Measurements from ENCODE around the gene TMEM164. TPM values are rescaled to one million over a fixed set of nuclear protein-coding genes. Genes with fewer than 3 reads are reported as not detected.
A peak's percentile ranks its signal among the peaks of the same experiment; 100 is the strongest.
"Not testable (repeated sequence)": the region's sequence is repeated elsewhere in the genome, so short reads cannot be mapped to it uniquely, and the experiment has no call there.

The TMEM164 gene
- polyA plus RNA-seq, 1 donor, result 44.6 TPM

- no peak for DNase-seq
- no peaks in the 10 kb centered on the region for H3K27me3 ChIP-seq (ENCODE audit: control insufficient read depth, insufficient read depth, low read length)
- no peaks in the 10 kb centered on the region for H3K4me1 ChIP-seq (ENCODE audit: control insufficient read depth, insufficient read depth, low read length)
- H3K27ac ChIP-seq (ENCODE audit: low read length), result no peak overlapping the region
- H3K9me3 ChIP-seq (ENCODE audit: control insufficient read depth, low read depth, low read length), result no peaks in the 10 kb centered on the region
- WGBS (ENCODE audit: insufficient coverage, low lambda C conversion rate), result no CpG with 5 or more reads among the region's 1 CpG
- no peaks in the 10 kb centered on the region for H3K36me3 ChIP-seq (ENCODE audit: control insufficient read depth, insufficient read depth, low read length)
- H3K4me3 ChIP-seq (ENCODE audit: low read length), result no peak overlapping the region
Measured at GRCh38 chrX:109974906-109975655, 27.8 kb upstream of the TMEM164 start.

GRCh38 chrX:109985210-109985609 lies 17.7 kb upstream of the TMEM164 start:
- WGBS (ENCODE audit: insufficient coverage, low lambda C conversion rate), result no CpG with 5 or more reads among the region's 4 CpGs
- not testable (repeated sequence) for H3K36me3 ChIP-seq (ENCODE audit: control insufficient read depth, insufficient read depth, low read length); H3K4me3 ChIP-seq (ENCODE audit: low read length); H3K27ac ChIP-seq (ENCODE audit: low read length); H3K9me3 ChIP-seq (ENCODE audit: control insufficient read depth, low read depth, low read length); H3K27me3 ChIP-seq (ENCODE audit: control insufficient read depth, insufficient read depth, low read length); H3K4me1 ChIP-seq (ENCODE audit: control insufficient read depth, insufficient read depth, low read length); DNase-seq

DNA sequence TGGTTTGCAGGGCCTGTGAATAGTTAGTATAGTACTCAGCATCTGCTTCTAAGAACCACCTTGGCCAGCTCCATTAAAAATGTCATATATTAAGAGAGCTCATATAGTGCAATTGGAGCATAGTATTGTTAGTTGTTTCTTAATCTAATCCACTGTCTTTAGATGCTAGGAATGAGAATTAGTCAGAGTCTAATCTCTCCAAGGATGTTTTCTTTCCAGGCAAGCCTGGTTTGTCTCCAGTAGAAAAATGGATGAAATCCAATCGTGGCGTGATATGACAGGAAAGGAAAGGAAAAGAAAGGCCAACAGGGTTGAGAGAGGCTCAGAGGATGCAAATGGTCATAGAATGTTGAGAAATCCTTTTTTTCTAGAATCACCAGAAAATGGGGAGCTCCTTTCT lies 15.0 kb upstream of the TMEM164 start:
- Histone ChIP-seq H3K4me3 (ENCODE audit: low read length) (no peak overlapping the region), H3K27me3 (ENCODE audit: control insufficient read depth, insufficient read depth, low read length) (no peaks in the 10 kb centered on the region), H3K4me1 (ENCODE audit: control insufficient read depth, insufficient read depth, low read length) (no peaks in the 10 kb centered on the region), H3K9me3 (ENCODE audit: control insufficient read depth, low read depth, low read length) (no peaks in the 10 kb centered on the region), H3K36me3 (ENCODE audit: control insufficient read depth, insufficient read depth, low read length) (no peaks in the 10 kb centered on the region), H3K27ac (ENCODE audit: low read length) (no peak overlapping the region)
- no CpG with 5 or more reads among the region's 2 CpGs for WGBS (ENCODE audit: insufficient coverage, low lambda C conversion rate)
- DNase-seq, result no peak

- Histone ChIP-seq H3K4me1 (ENCODE audit: control insufficient read depth, insufficient read depth, low read length) (no peaks in the 10 kb centered on the region), H3K36me3 (ENCODE audit: control insufficient read depth, insufficient read depth, low read length) (no peaks in the 10 kb centered on the region), H3K9me3 (ENCODE audit: control insufficient read depth, low read depth, low read length) (no peaks in the 10 kb centered on the region), H3K4me3 (ENCODE audit: low read length) (no peak overlapping the region), H3K27ac (ENCODE audit: low read length) (no peak overlapping the region), H3K27me3 (ENCODE audit: control insufficient read depth, insufficient read depth, low read length) (no peaks in the 10 kb centered on the region)
- no peak for DNase-seq
- no CpG with 5 or more reads among the region's 3 CpGs for WGBS (ENCODE audit: insufficient coverage, low lambda C conversion rate)
Measured at GRCh38 chrX:109990582-109991276, 12.2 kb upstream of the TMEM164 start.

GRCh38 chrX:109992203-109992602 lies 10.7 kb upstream of the TMEM164 start:
- no peaks in the 10 kb centered on the region for H3K36me3 ChIP-seq (ENCODE audit: control insufficient read depth, insufficient read depth, low read length)
- H3K4me3 ChIP-seq (ENCODE audit: low read length), result no peak overlapping the region
- H3K27me3 ChIP-seq (ENCODE audit: control insufficient read depth, insufficient read depth, low read length), result no peaks in the 10 kb centered on the region
- no peaks in the 10 kb centered on the region for H3K4me1 ChIP-seq (ENCODE audit: control insufficient read depth, insufficient read depth, low read length)
- no peak for DNase-seq
- WGBS (ENCODE audit: insufficient coverage, low lambda C conversion rate), result no CpG with 5 or more reads among the region's 1 CpG
- H3K27ac ChIP-seq (ENCODE audit: low read length), result no peak overlapping the region
- H3K9me3 ChIP-seq (ENCODE audit: control insufficient read depth, low read depth, low read length), result no peaks in the 10 kb centered on the region

DNA sequence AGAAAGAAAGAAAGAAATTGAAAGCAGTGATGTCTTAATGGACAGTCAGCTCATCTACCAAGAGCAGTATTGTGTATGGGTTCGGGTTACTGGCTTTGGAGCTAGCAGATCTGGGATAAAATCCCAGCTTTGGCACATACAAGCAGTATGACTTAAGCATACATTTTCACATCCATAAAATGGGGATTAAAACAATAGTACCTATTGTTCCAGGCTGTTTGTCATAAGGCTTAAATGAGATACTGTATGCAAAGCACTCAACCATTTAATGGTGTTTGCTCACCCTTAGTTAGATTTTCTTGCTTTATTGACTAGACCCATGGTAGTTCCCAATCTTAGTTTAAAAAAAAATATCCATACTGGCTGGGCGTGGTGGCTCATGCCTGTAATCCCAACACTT lies 7.8 kb upstream of the TMEM164 start:
- no CpG with 5 or more reads among the region's 2 CpGs for WGBS (ENCODE audit: insufficient coverage, low lambda C conversion rate)

DNA sequence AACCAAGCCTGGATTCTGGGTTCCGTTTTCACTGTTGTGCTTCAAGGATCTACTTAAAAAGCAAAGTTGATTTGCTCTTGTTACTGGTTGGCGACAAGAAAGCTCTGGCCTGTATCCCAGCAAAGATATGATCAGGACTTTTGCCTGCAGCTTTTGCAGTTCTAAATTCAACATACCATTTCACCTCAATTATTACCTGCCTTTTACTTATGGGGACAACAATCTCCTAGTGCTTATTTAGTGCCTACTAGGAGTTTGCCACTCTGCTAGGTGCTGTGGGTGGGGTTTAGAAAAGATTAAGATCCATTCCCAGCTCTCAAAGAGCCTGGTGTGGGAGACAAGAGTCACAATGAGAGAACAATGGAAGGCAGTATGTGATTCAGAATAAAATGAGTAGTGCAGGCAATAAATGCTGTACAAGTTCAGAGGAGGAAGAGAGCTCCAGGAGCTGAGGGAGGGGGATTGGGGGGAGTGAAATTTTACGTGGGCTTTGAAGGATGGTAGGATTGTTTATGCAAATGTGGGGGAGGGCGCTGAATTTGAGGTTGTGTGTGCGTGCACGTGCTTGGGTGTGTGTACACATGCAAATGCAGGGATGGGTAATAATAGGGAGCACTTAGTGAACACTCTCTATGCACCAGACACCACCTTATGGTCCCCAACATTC lies 5.0 kb upstream of the TMEM164 start:
- Histone ChIP-seq H3K9me3 (ENCODE audit: control insufficient read depth, low read depth, low read length) (no peaks in the 10 kb centered on the region), H3K4me3 (ENCODE audit: low read length) (no peak overlapping the region), H3K36me3 (ENCODE audit: control insufficient read depth, insufficient read depth, low read length) (no peaks in the 10 kb centered on the region), H3K4me1 (ENCODE audit: control insufficient read depth, insufficient read depth, low read length) (peaks cover 8% of the 10 kb centered on the region), H3K27me3 (ENCODE audit: control insufficient read depth, insufficient read depth, low read length) (no peaks in the 10 kb centered on the region), H3K27ac (ENCODE audit: low read length) (no peak overlapping the region)
- WGBS (ENCODE audit: insufficient coverage, low lambda C conversion rate), result no CpG with 5 or more reads among the region's 6 CpGs
- peak in 1 of 2 donors; percentile 14 for DNase-seq

More for the DNA sequence above, 7.8 kb upstream of the TMEM164 start:
- no peak for DNase-seq
- no peaks in the 10 kb centered on the region for H3K9me3 ChIP-seq (ENCODE audit: control insufficient read depth, low read depth, low read length)
- H3K4me1 ChIP-seq (ENCODE audit: control insufficient read depth, insufficient read depth, low read length), result no peaks in the 10 kb centered on the region
- H3K4me3 ChIP-seq (ENCODE audit: low read length), result no peak overlapping the region
- H3K27me3 ChIP-seq (ENCODE audit: control insufficient read depth, insufficient read depth, low read length), result no peaks in the 10 kb centered on the region
- no peak overlapping the region for H3K27ac ChIP-seq (ENCODE audit: low read length)
- H3K36me3 ChIP-seq (ENCODE audit: control insufficient read depth, insufficient read depth, low read length), result no peaks in the 10 kb centered on the region

- Histone ChIP-seq H3K36me3 (ENCODE audit: control insufficient read depth, insufficient read depth, low read length) (no peaks in the 10 kb centered on the region), H3K4me1 (ENCODE audit: control insufficient read depth, insufficient read depth, low read length) (peaks cover 11% of the 10 kb centered on the region), H3K4me3 (ENCODE audit: low read length) (no peak overlapping the region), H3K27ac (ENCODE audit: low read length) (no peak overlapping the region), H3K9me3 (ENCODE audit: control insufficient read depth, low read depth, low read length) (no peaks in the 10 kb centered on the region), H3K27me3 (ENCODE audit: control insufficient read depth, insufficient read depth, low read length) (no peaks in the 10 kb centered on the region)
- no peak for DNase-seq
- WGBS (ENCODE audit: insufficient coverage, low lambda C conversion rate), result no CpG with 5 or more reads among the region's 5 CpGs
Measured at GRCh38 chrX:110000000-110000399, 2.9 kb upstream of the TMEM164 start.

GRCh38 chrX:110000847-110001713 lies 1.8 kb upstream of the TMEM164 start:
- H3K4me3 ChIP-seq (ENCODE audit: low read length), result no peak overlapping the region
- H3K9me3 ChIP-seq (ENCODE audit: control insufficient read depth, low read depth, low read length), result no peaks in the 10 kb centered on the region
- no peaks in the 10 kb centered on the region for H3K36me3 ChIP-seq (ENCODE audit: control insufficient read depth, insufficient read depth, low read length)
- no peak for DNase-seq
- H3K27ac ChIP-seq (ENCODE audit: low read length), result no peak overlapping the region
- H3K4me1 ChIP-seq (ENCODE audit: control insufficient read depth, insufficient read depth, low read length), result peaks cover 22% of the 10 kb centered on the region
- no CpG with 5 or more reads among the region's 16 CpGs for WGBS (ENCODE audit: insufficient coverage, low lambda C conversion rate)
- H3K27me3 ChIP-seq (ENCODE audit: control insufficient read depth, insufficient read depth, low read length), result no peaks in the 10 kb centered on the region
